Ascending aorta (tissue), 2 donors: ENCODE measurements around the gene ZMPSTE24. TPM values are rescaled to one million over a fixed set of nuclear protein-coding genes. Genes with fewer than 3 reads are reported as not detected.

Experiments used
- DNase-seq, 2 donors: peaks; one replicate each; pipeline ENCODE4 v3.0.0-alpha.2; 2019; ENCODE audit warnings: low spot score in 2 of 2
- H3K27ac ChIP-seq, 2 donors: fragments of 200-600 bp; sonication (generic); one replicate each; pipeline ENCODE4 v1.5.1; 2016 to 2017; ENCODE audit warnings: mild to moderate bottlenecking in 1 of 2
- H3K27me3 ChIP-seq: fragments of 200-600 bp; sonication (generic); one replicate; pipeline ENCODE4 v1.5.1; 2017
- H3K36me3 ChIP-seq, 2 donors: fragments of 200-600 bp; sonication (generic); one replicate each; pipeline ENCODE4 v1.5.1; 2016
- H3K4me1 ChIP-seq, 2 donors: fragments of 200-600 bp; sonication (generic); one replicate each; pipeline ENCODE4 v1.5.1; 2016 to 2017; ENCODE audit warnings: mild to moderate bottlenecking in 1 of 2
- H3K4me3 ChIP-seq, 2 donors: fragments of 200-600 bp; sonication (generic); one replicate each; pipeline ENCODE4 v1.5.1; 2016 to 2017; ENCODE audit warnings: mild to moderate bottlenecking in 1 of 2
- H3K9me3 ChIP-seq, 2 donors: fragments of 200-600 bp; sonication (generic); one replicate each; pipeline ENCODE4 v1.5.1; 2016
- intact Hi-C: fragments of 100-400 bp; cut with DNase I; formaldehyde crosslinking; loops from one replicate; pipeline ENCODE4 v1.15.1; 2023
- total RNA-seq: library from RNA; depleted of rRNA; stranded (reverse); fragments of >200 nt; gene quantifications from one replicate; pipeline ENCODE4 v1.1.0, GENCODE V29; 2016
- TF ChIP-seq, protein P1 (sequence below), 3 experiments: fragments of 200-600 bp in 2 of 3; fragments of 450-650 bp in 1 of 3; sonication (generic) in 2 of 3; IDR thresholded peaks; one replicate each; pipeline ENCODE4 v1.5.1; 2016 to 2019; ENCODE audit warnings: antibody characterized with exemption in 3 of 3, mild to moderate bottlenecking in 1 of 3, moderate library complexity in 1 of 3

ZMPSTE24 gene
- total RNA-seq, 1 donor from 2014 or later: 61.8 TPM

DNA sequence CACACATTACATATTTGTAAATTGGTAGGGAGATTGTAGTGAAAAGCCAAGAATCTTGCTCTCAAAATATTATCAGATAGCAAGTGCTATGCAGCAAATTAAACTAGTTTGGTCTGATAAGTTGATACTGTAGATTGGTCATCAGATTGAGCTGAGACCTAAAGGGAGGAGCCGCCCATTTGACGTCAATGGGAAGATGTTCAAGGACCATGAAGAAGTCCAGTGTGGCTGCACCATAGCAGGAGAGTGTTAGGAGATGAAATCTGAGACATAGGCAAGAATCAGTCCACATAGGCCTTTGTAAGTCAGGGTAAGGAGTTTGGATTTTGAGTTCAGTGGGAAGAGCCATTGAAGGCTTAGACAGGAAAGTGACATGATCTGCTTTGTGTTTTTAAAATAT lies 16.3 kb downstream of the ZMPSTE24 start:
- TF ChIP-seq, protein P1, sequence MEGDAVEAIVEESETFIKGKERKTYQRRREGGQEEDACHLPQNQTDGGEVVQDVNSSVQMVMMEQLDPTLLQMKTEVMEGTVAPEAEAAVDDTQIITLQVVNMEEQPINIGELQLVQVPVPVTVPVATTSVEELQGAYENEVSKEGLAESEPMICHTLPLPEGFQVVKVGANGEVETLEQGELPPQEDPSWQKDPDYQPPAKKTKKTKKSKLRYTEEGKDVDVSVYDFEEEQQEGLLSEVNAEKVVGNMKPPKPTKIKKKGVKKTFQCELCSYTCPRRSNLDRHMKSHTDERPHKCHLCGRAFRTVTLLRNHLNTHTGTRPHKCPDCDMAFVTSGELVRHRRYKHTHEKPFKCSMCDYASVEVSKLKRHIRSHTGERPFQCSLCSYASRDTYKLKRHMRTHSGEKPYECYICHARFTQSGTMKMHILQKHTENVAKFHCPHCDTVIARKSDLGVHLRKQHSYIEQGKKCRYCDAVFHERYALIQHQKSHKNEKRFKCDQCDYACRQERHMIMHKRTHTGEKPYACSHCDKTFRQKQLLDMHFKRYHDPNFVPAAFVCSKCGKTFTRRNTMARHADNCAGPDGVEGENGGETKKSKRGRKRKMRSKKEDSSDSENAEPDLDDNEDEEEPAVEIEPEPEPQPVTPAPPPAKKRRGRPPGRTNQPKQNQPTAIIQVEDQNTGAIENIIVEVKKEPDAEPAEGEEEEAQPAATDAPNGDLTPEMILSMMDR (IDR thresholded peaks at IDR 0.05): no peak
- Histone ChIP-seq H3K27ac (no peak overlapping the region), H3K4me1 (peaks cover 0 to 7% of the 10 kb centered on the region in 2 donors), H3K27me3 (no peaks in the 10 kb centered on the region), H3K36me3 (peaks cover 52 to 73% of the 10 kb centered on the region in 2 donors), H3K4me3 (no peak overlapping the region), H3K9me3 (no peaks in the 10 kb centered on the region)
- no peak for DNase-seq
- intact Hi-C loops: no loop called here

DNA sequence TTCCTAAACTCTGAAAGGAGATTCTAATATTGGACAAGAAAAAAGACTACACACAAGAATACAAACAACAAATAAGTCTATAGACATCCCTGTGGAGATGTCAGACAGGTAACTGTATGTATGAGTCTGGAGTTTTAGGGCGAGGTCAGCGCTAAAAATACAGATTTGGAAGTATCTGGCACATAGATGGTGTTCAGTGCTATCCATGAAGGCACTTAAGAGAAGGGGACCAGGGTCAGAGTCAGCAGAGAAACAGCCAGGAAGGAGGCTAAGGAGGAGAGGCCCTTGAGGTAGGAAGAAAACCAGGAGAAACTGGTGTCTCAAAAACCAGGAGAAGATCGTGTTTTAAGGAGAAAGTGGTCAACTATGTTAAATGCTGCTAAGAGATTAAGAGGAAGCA lies 18.1 kb downstream of the ZMPSTE24 start:
- Histone ChIP-seq H3K27me3 (no peaks in the 10 kb centered on the region), H3K27ac (no peak overlapping the region), H3K4me1 (peaks cover 0 to under 1% of the 10 kb centered on the region in 2 donors), H3K4me3 (no peak overlapping the region), H3K36me3 (peaks cover 52 to 69% of the 10 kb centered on the region in 2 donors), H3K9me3 (no peaks in the 10 kb centered on the region)
- TF ChIP-seq, protein P1 (IDR thresholded peaks at IDR 0.05): no peak
- intact Hi-C loops: no loop called here
- no peak for DNase-seq

DNA sequence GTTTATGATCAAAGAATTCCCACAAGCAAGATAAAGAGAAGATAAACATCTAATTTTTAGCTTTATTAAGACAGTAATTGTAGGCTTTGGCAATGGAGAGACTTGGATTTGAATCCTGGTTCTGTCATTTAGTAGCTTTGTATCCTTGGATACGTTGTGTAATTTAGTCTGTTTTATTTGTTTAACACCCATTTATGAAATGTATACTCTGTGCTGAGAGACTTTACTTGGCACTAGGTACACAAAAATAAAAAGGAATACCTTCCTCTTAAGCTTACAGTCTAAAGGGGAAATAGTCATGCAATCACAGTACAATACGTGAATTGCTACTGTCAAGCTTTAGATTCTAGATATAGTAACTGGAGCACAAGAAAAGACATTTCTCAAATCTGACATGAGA lies 23.8 kb downstream of the ZMPSTE24 start:
- no peak overlapping the region for H3K27ac ChIP-seq
- TF ChIP-seq, protein P1 (IDR thresholded peaks at IDR 0.05): no peak
- H3K36me3 ChIP-seq: peaks cover 48 to 60% of the 10 kb centered on the region in 2 donors
- intact Hi-C loops: no loop called here
- H3K9me3 ChIP-seq: no peaks in the 10 kb centered on the region
- no peaks in the 10 kb centered on the region for H3K4me1 ChIP-seq
- H3K4me3 ChIP-seq: no peak overlapping the region
- H3K27me3 ChIP-seq: no peaks in the 10 kb centered on the region
- no peak for DNase-seq

DNA sequence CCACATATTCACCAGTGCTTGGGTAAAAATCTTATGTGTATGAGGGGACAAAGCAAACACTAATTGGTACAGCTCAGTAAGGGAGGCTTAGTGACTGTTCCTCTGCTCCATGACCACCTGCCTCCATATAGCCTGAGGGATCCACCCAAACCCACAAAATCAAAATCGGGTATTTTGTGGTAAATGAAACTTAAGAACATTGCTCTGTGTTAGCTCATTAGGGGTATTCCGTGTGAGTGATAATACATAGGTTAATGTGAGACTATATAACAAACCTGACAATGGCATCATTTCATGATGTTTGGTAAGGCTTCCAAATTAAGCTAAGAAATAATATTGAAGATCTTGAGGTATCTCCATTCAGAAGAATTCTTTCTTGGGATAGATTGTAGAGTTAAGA lies 33.3 kb downstream of the ZMPSTE24 start:
- TF ChIP-seq, protein P1 (IDR thresholded peaks at IDR 0.05): no peak
- H3K36me3 ChIP-seq: peaks cover 43 to 76% of the 10 kb centered on the region in 2 donors

DNA sequence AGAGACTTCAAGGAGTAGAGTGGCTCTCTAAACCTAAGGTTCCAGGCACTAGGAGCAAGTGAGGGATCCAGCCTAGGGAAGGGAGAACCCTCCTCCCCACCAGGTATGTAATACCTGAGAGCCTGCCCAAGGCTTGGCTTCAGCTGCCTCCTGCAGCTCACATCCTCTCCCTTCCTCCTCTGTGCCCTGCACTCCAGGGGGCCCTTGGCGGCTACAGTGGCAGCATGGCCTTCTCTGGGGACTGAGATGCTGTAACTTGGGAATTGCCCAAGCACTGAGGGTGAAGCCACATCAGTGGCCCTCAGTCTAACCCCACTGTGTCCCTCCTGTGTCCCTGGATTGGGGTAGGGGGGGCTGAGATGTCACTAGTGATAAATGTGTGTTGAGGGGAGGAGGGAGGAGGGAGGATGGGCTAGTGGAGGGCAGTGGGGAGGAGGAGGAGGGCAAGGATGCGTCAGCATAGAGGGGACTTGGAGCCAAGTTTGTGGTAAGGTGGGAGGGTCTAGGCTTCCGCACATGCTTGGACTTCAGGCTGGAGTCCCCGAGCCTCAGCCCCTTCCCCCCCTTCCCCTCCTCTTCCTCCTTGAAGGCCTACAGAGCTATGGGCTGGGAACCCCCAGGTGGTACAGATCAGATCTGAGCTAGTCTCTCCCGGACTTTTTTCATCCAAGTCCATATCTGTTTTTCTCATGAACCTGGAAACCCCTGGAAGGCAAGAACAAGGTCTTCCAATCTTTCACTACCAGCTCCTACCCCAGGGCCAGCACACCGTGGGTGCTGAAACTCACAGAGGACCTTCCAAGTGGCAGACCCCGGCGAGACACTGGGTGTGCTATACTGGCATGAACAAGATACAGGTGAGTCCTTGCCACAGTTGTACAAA lies 41.6 kb downstream of the ZMPSTE24 start:
- H3K9me3 ChIP-seq: no peaks in the 10 kb centered on the region
- TF ChIP-seq, protein P1 (IDR thresholded peaks at IDR 0.05): no peak
- intact Hi-C loops: no loop called here
- DNase-seq: peak in 1 of 2 donors; percentile 39
- H3K27me3 ChIP-seq: no peaks in the 10 kb centered on the region
- H3K4me3 ChIP-seq: no peak overlapping the region
- H3K27ac ChIP-seq: no peak overlapping the region
- H3K4me1 ChIP-seq: no peaks in the 10 kb centered on the region
- H3K36me3 ChIP-seq: peaks cover 5 to 9% of the 10 kb centered on the region in 2 donors

More for the DNA sequence above, 33.3 kb downstream of the ZMPSTE24 start:
- Histone ChIP-seq H3K9me3 (no peaks in the 10 kb centered on the region), H3K4me3 (no peak overlapping the region), H3K4me1 (no peaks in the 10 kb centered on the region), H3K27ac (no peak overlapping the region), H3K27me3 (no peaks in the 10 kb centered on the region)
- DNase-seq: no peak
- intact Hi-C loops: loop anchor here (5.0 kb wide), 1 partner anchor 49 kb away; no protein-coding TSS in a partner anchor
